Ovary (tissue), 3 donors: ENCODE measurements around the gene SNX5.

Experiments
- CTCF ChIP-seq, 3 donors: fragments of 450-650 bp in 2 of 3; fragments of 200-600 bp in 1 of 3; IDR thresholded peaks; one replicate each; pipeline versions ENCODE4 v1.5.1 to v1.8.0; 2016 to 2022; ENCODE audit warnings: antibody characterized with exemption in 3 of 3, mild to moderate bottlenecking in 1 of 3
- POLR2A ChIP-seq: fragments of 450-650 bp; IDR thresholded peaks from one replicate; pipeline ENCODE4 v1.6.1; 2017; ENCODE audit warnings: antibody characterized with exemption, mild to moderate bottlenecking, moderate library complexity
- donor health status: DM: no; HTN: no; CAD: no.

- TF ChIP-seq CTCF (IDR thresholded peaks at IDR 0.05) (no peak), POLR2A (no peak)
Observed at GRCh38 chr20:17964632-17965031, 4.0 kb downstream of the SNX5 start.
